Psoas muscle (tissue), 8 donors: ENCODE data around the gene PRXL2C. TPM values are rescaled to one million over a fixed set of nuclear protein-coding genes. Genes with fewer than 3 reads are reported as not detected.
"Not testable (repeated sequence)": the region's sequence is repeated elsewhere in the genome, so short reads cannot be mapped to it uniquely, and the experiment has no call there.

Experiments used
- ATAC-seq, 4 donors: fragments of 200-7000 bp; cut with Tn5 transposase; one replicate each; pipeline ENCODE4 v1.9.1; 2020; ENCODE audit warnings: moderate library complexity in 3 of 4, mild to moderate bottlenecking in 2 of 4
- DNase-seq, 2 donors: peaks; one replicate each; pipeline ENCODE4 v3.0.0-alpha.2; 2020
- H3K27ac ChIP-seq: fragments of 200-600 bp; one replicate; pipeline ENCODE4 v1.8.0; 2022
- H3K27me3 ChIP-seq, 3 donors: fragments of 200-600 bp in 1 of 3; one replicate each; pipeline versions ENCODE4 v1.6.1 to v1.8.0; 2013 to 2022; ENCODE audit warnings: low read length in 2 of 3, mild to moderate bottlenecking in 2 of 3, moderate library complexity in 1 of 3; ENCODE audit not compliant: insufficient read depth in 3 of 3
- H3K36me3 ChIP-seq, 2 donors: fragments of 200-600 bp in 1 of 2; one replicate each; pipeline versions ENCODE4 v1.6.1 to v1.8.0; 2013 to 2022; ENCODE audit warnings: low read depth in 1 of 2, mild to moderate bottlenecking in 1 of 2, moderate library complexity in 1 of 2; ENCODE audit not compliant: insufficient read depth in 1 of 2
- H3K4me1 ChIP-seq: fragments of 200-600 bp; one replicate; pipeline ENCODE4 v1.8.0; 2022
- H3K4me3 ChIP-seq: fragments of 200-600 bp; one replicate; pipeline ENCODE4 v1.8.0; 2022; ENCODE audit warnings: mild to moderate bottlenecking
- H3K9me3 ChIP-seq: fragments of 200-600 bp; one replicate; pipeline ENCODE4 v1.8.0; 2022
- CTCF ChIP-seq: fragments of 200-600 bp; IDR thresholded peaks from one replicate; pipeline ENCODE4 v1.8.0; 2022; ENCODE audit warnings: antibody characterized with exemption
- WGBS, 3 donors: extraction: QIAGEN DNeasy Blood & Tissue Kit; methylation state at CpG; one replicate each; pipeline versions ENCODE4 v1.1.6 to v1.1.7; 2013; 5-methylcytosine and 5-hydroxymethylcytosine counted together
- intact Hi-C, 2 donors: fragments of 100-400 bp; cut with DNase I; formaldehyde crosslinking; loops; one replicate each; pipeline versions ENCODE4 v1.11.0 to v1.14.2; 2022
- polyA plus RNA-seq, 3 donors: library from polyadenylated mRNA; stranded (reverse); fragments of 200-250 nt; gene quantifications; one replicate each; pipeline ENCODE4 v1.2.3, GENCODE V29; 2013
- total RNA-seq, 4 donors: library from RNA; stranded (reverse); fragmentation: NEBNext Ultra II Directional in 2 of 4; extraction: Animal tissue kit (Norgen Biotek cat#: 25700) in 2 of 4; gene quantifications; one replicate each; pipeline versions ENCODE4 v1.2.1 to v1.2.4, GENCODE V29; 2021 to 2023
- donor health status: healthy with polysubstance abuse.
- donor health status: DM: no; HTN: no; CAD: no; lungs with moderate emphysema.
- donor health status: Bipolar disorder and iron deficiency.
- donor health status: healthy.
- donor health status: DM: yes; HTN: yes; CAD: no.
- donor health status: DM: no; HTN: no; CAD: no.
- donor health status: DM: no; HTN: no; CAD: no.
- donor health status: DM: yes; HTN: yes; CAD: no.

The PRXL2C gene
- total and polyA plus RNA-seq, 7 donors = 6.2 to 31.3 (median 16.9) TPM

GRCh38 chr9:96618209-96619123 lies 36.7 kb downstream of the PRXL2C start:
- WGBS, 3 donors = 3 to 5% (median 4%) methylated on average over 53 to 69 of the region's 69 CpGs
- intact Hi-C loops = loop anchor here (2.0 to 5.0 kb wide), 2 partner anchors 28 to 34 kb away; no protein-coding TSS in a partner anchor
- H3K27me3 ChIP-seq = no peaks in the 10 kb centered on the region

GRCh38 chr9:96617439-96618185 lies 37.5 kb downstream of the PRXL2C start:
- Histone ChIP-seq H3K9me3 (no peaks in the 10 kb centered on the region), H3K27me3 (no peaks in the 10 kb centered on the region), H3K27ac (peak overlapping the region; percentile 94), H3K4me1 (peaks cover 8% of the 10 kb centered on the region), H3K36me3 (no peaks in the 10 kb centered on the region), H3K4me3 (peak overlapping the region; percentile 83)
- intact Hi-C loops = loop anchor here (2.0 to 5.0 kb wide), 2 partner anchors 29 to 35 kb away; no protein-coding TSS in a partner anchor
- ATAC-seq (peak in 3 of 4 donors; percentile 25 to 36 (median 28)), DNase-seq (no peak)
- 53 to 58% (median 57%) methylated on average over 22 of the region's 22 CpGs for WGBS, 3 donors
- no peak for TF ChIP-seq CTCF

More at GRCh38 chr9:96618209-96619123, 36.7 kb downstream of the PRXL2C start:
- no peaks in the 10 kb centered on the region for H3K4me1 ChIP-seq
- no peaks in the 10 kb centered on the region for H3K36me3 ChIP-seq
- peak overlapping the region; percentile 94 for H3K27ac ChIP-seq
- H3K9me3 ChIP-seq = no peaks in the 10 kb centered on the region
- DNase-seq = peak; percentile 74 to 76
- peak; percentile 81 to 91 (median 89) for ATAC-seq
- H3K4me3 ChIP-seq = peak overlapping the region; percentile 83
- no peak for TF ChIP-seq CTCF

GRCh38 chr9:96616817-96617438 lies 38.2 kb downstream of the PRXL2C start:
- WGBS, 3 donors = 78 to 84% (median 79%) methylated on average over 7 of the region's 7 CpGs
- H3K27me3 ChIP-seq = no peaks in the 10 kb centered on the region
- intact Hi-C loops = loop anchor here in 1 of 2 donors (5.0 kb wide), 1 partner anchor 35 kb away; no protein-coding TSS in a partner anchor
- no peak overlapping the region for H3K27ac ChIP-seq
- H3K4me1 ChIP-seq = peaks cover 13% of the 10 kb centered on the region
- TF ChIP-seq CTCF = no peak
- DNase-seq (no peak), ATAC-seq (no peak)
- H3K36me3 ChIP-seq = no peaks in the 10 kb centered on the region
- no peaks in the 10 kb centered on the region for H3K9me3 ChIP-seq
- H3K4me3 ChIP-seq = no peak overlapping the region

GRCh38 chr9:96615411-96615810 lies 39.7 kb downstream of the PRXL2C start:
- Histone ChIP-seq H3K27me3 (no peaks in the 10 kb centered on the region), H3K4me1 (peaks cover 20% of the 10 kb centered on the region), H3K4me3 (no peak overlapping the region), H3K9me3 (no peaks in the 10 kb centered on the region), H3K36me3 (no peaks in the 10 kb centered on the region), H3K27ac (no peak overlapping the region)
- TF ChIP-seq CTCF = no peak
- intact Hi-C loops = loop anchor here in 1 of 2 donors (5.0 kb wide), 1 partner anchor 37 kb away; no protein-coding TSS in a partner anchor
- no peak for DNase-seq
- WGBS, 3 donors = 89 to 90% (median 89%) methylated on average over 6 of the region's 6 CpGs
- no peak for ATAC-seq

GRCh38 chr9:96614664-96615063 lies 40.5 kb downstream of the PRXL2C start:
- H3K9me3 ChIP-seq, H3K36me3 ChIP-seq, DNase-seq, H3K27ac ChIP-seq, H3K27me3 ChIP-seq, ATAC-seq, H3K4me3 ChIP-seq: not testable (repeated sequence)
- H3K4me1 ChIP-seq = peaks cover 20% of the 10 kb centered on the region
- intact Hi-C loops = loop anchor here in 1 of 2 donors (5.0 kb wide), 1 partner anchor 38 kb away; no protein-coding TSS in a partner anchor
- WGBS, 3 donors = 91 to 96% (median 94%) methylated on average over 4 of the region's 4 CpGs
